Hepatocyte (in vitro differentiated cells): Measurements from ENCODE around the gene PCDHB10. TPM values are rescaled to one million over a fixed set of nuclear protein-coding genes. Genes with fewer than 3 reads are reported as not detected.
"Not testable (repeated sequence)": the region's sequence is repeated elsewhere in the genome, so short reads cannot be mapped to it uniquely, and the experiment has no call there.

Source experiments
- DNase-seq: peaks from one replicate; pipeline ENCODE4 v3.0.0-alpha.2; 2016; ENCODE audit warnings: low spot score
- H2AFZ ChIP-seq: fragments of 200-600 bp; sonication (generic); 2 replicates; pipeline ENCODE4 v1.6.0; 2016; ENCODE audit warnings: antibody characterized with exemption, mild to moderate bottlenecking
- H3K27ac ChIP-seq: fragments of 200-600 bp; sonication (generic); 2 replicates; pipeline ENCODE4 v1.5.1; 2016; ENCODE audit warnings: mild to moderate bottlenecking
- H3K27me3 ChIP-seq: fragments of 200-600 bp; sonication (generic); 2 replicates; pipeline ENCODE4 v1.6.1; 2016
- H3K36me3 ChIP-seq: fragments of 200-600 bp; sonication (generic); replicated peaks from 2 replicates; pipeline ENCODE4 v1.5.1; 2016; ENCODE audit warnings: low read depth; ENCODE audit not compliant: insufficient read depth
- H3K4me1 ChIP-seq: fragments of 200-600 bp; sonication (generic); 2 replicates; pipeline ENCODE4 v1.5.1; 2016; ENCODE audit warnings: mild to moderate bottlenecking, moderate library complexity; ENCODE audit not compliant: insufficient read depth
- H3K4me2 ChIP-seq: fragments of 200-600 bp; sonication (generic); 2 replicates; pipeline ENCODE4 v1.6.0; 2016
- H3K4me3 ChIP-seq: fragments of 200-600 bp; sonication (generic); 2 replicates; pipeline ENCODE4 v1.5.1; 2016; ENCODE audit warnings: mild to moderate bottlenecking
- H3K79me2 ChIP-seq: fragments of 200-600 bp; sonication (generic); 2 replicates; pipeline ENCODE4 v1.6.0; 2017; ENCODE audit warnings: mild to moderate bottlenecking
- H3K9me2 ChIP-seq: fragments of 200-600 bp; sonication (generic); replicated peaks from 2 replicates; pipeline ENCODE4 v1.6.0; 2017; ENCODE audit warnings: mild to moderate bottlenecking; ENCODE audit not compliant: insufficient read depth
- H3K9me3 ChIP-seq: fragments of 200-600 bp; sonication (generic); 2 replicates; pipeline ENCODE4 v1.5.1; 2016; ENCODE audit warnings: low read depth, mild to moderate bottlenecking
- H4K20me1 ChIP-seq: fragments of 200-600 bp; sonication (generic); 2 replicates; pipeline ENCODE4 v1.6.0; 2016; ENCODE audit warnings: mild to moderate bottlenecking; ENCODE audit not compliant: insufficient read depth, poor library complexity, severe bottlenecking
- CTCF ChIP-seq: fragments of 200-600 bp; sonication (generic); IDR thresholded peaks from 2 replicates; pipeline ENCODE4 v1.5.1; 2016; ENCODE audit warnings: antibody characterized with exemption, mild to moderate bottlenecking; ENCODE audit not compliant: poor library complexity
- EZH2 ChIP-seq: fragments of 200-600 bp; sonication (generic); IDR thresholded peaks from 2 replicates; pipeline ENCODE4 v1.6.1; 2016; ENCODE audit warnings: antibody characterized with exemption, mild to moderate bottlenecking, borderline replicate concordance
- EZH2phosphoT487 ChIP-seq: fragments of 200-600 bp; sonication (generic); IDR thresholded peaks from one replicate; pipeline ENCODE4 v1.6.1; 2018; ENCODE audit warnings: antibody characterized with exemption, mild to moderate bottlenecking, low read depth, moderate library complexity; ENCODE audit not compliant: unreplicated experiment, severe bottlenecking
- WGBS: methylation state at CpG from one replicate; pipeline ENCODE4 v1.1.6; 2016; ENCODE audit warnings: low lambda C conversion rate; ENCODE audit errors: missing lambda C conversion rate; 5-methylcytosine and 5-hydroxymethylcytosine counted together
- polyA plus RNA-seq: library from polyadenylated mRNA; unstranded; fragments of >200 nt; fragmentation: Nextera tagmentation; extraction: Ambion mirVana; gene quantifications from 2 replicates; pipeline ENCODE4 v1.2.1, GENCODE V29; 2016
- total RNA-seq: library from RNA; depleted of rRNA; stranded (reverse); fragments of >200 nt; gene quantifications from 2 replicates; pipeline ENCODE4 v1.2.3, GENCODE V29; 2014

The PCDHB10 gene
- total and polyA plus RNA-seq, 2 experiments from 2014 or later, result 2.8 to 3.1 TPM

- Histone ChIP-seq H4K20me1 (no peaks in the 10 kb centered on the region), H3K27me3 (no peaks in the 10 kb centered on the region), H3K4me1 (no peaks in the 10 kb centered on the region), H3K79me2 (no peaks in the 10 kb centered on the region), H3K9me2 (no peaks in the 10 kb centered on the region), H3K4me3 (no peak within 1 kb of the TSS), H3K27ac (no peak within 1 kb of the TSS), H3K9me3 (peaks cover 27% of the 10 kb centered on the region), H3K4me2 (peak within 1 kb of the TSS; percentile 62), H2AFZ (no peak within 1 kb of the TSS), H3K36me3 (no peaks in the 10 kb centered on the region)
- peak; percentile 21 for DNase-seq
- TF ChIP-seq CTCF (no peak), EZH2 (no peak), EZH2phosphoT487 (no peak)
- 51% methylated on average over 15 of the region's 15 CpGs for WGBS
These were observed 31.1 kb downstream of the PCDHB10 start, which contains the start of gene PCDHB14 for GRCh38 chr5:141223112-141223783. TSS of gene PCDHB14 (plus strand) at chr5:141223343. CDS start at chr5:141223506, 163 bp downstream.

- H3K36me3 ChIP-seq, H3K27ac ChIP-seq, H3K9me2 ChIP-seq, H3K79me2 ChIP-seq, H3K4me3 ChIP-seq, H3K27me3 ChIP-seq, H3K4me2 ChIP-seq, DNase-seq, H2AFZ ChIP-seq, H3K4me1 ChIP-seq, H4K20me1 ChIP-seq: not testable (repeated sequence)
- WGBS, result 95% methylated on average over 19 of the region's 40 CpGs
- peaks cover 33% of the 10 kb centered on the region for H3K9me3 ChIP-seq
These were observed 32.7 kb downstream of the PCDHB10 start for GRCh38 chr5:141224844-141225243.

GRCh38 chr5:141225421-141225820 lies 33.3 kb downstream of the PCDHB10 start:
- not testable (repeated sequence) for H3K27me3 ChIP-seq, H3K79me2 ChIP-seq, H3K9me2 ChIP-seq, H3K4me1 ChIP-seq, H4K20me1 ChIP-seq, H2AFZ ChIP-seq, H3K4me2 ChIP-seq, H3K27ac ChIP-seq, H3K36me3 ChIP-seq, H3K4me3 ChIP-seq, DNase-seq
- WGBS, result 99% methylated on average over 23 of the region's 30 CpGs
- H3K9me3 ChIP-seq, result peaks cover 28% of the 10 kb centered on the region

- peaks cover 26% of the 10 kb centered on the region for H3K9me3 ChIP-seq
- no peak overlapping the region for H3K4me3 ChIP-seq
- TF ChIP-seq EZH2phosphoT487 (no peak), EZH2 (no peak), CTCF (no peak)
- H3K9me2 ChIP-seq, result no peaks in the 10 kb centered on the region
- no peak overlapping the region for H3K27ac ChIP-seq
- DNase-seq, result no peak
- no peak overlapping the region for H2AFZ ChIP-seq
- WGBS, result 78% methylated on average over 15 of the region's 15 CpGs
- H3K36me3 ChIP-seq, result no peaks in the 10 kb centered on the region
- H3K79me2 ChIP-seq, result no peaks in the 10 kb centered on the region
- H3K4me2 ChIP-seq, result no peak overlapping the region
- H3K27me3 ChIP-seq, result no peaks in the 10 kb centered on the region
- no peaks in the 10 kb centered on the region for H4K20me1 ChIP-seq
- H3K4me1 ChIP-seq, result no peaks in the 10 kb centered on the region
These were observed 42.0 kb downstream of the PCDHB10 start for GRCh38 chr5:141234109-141234667.

- H4K20me1 ChIP-seq, H3K36me3 ChIP-seq, H3K27ac ChIP-seq, H3K79me2 ChIP-seq, DNase-seq, H3K27me3 ChIP-seq, H3K4me1 ChIP-seq, H3K4me2 ChIP-seq, H2AFZ ChIP-seq, H3K4me3 ChIP-seq, H3K9me2 ChIP-seq: not testable (repeated sequence)
- H3K9me3 ChIP-seq, result peaks cover 36% of the 10 kb centered on the region
- 98% methylated on average over 31 of the region's 40 CpGs for WGBS
These were observed 43.8 kb downstream of the PCDHB10 start for GRCh38 chr5:141235922-141236321.
